Superior temporal gyrus (tissue), 1 donor: Measurements from ENCODE around the gene VEGFA.

ENCODE experiments used
- DNase-seq: peaks from one replicate; pipeline ENCODE4 v3.0.0-alpha.2; 2016; ENCODE audit errors: extremely low spot score

The VEGFA gene

DNA sequence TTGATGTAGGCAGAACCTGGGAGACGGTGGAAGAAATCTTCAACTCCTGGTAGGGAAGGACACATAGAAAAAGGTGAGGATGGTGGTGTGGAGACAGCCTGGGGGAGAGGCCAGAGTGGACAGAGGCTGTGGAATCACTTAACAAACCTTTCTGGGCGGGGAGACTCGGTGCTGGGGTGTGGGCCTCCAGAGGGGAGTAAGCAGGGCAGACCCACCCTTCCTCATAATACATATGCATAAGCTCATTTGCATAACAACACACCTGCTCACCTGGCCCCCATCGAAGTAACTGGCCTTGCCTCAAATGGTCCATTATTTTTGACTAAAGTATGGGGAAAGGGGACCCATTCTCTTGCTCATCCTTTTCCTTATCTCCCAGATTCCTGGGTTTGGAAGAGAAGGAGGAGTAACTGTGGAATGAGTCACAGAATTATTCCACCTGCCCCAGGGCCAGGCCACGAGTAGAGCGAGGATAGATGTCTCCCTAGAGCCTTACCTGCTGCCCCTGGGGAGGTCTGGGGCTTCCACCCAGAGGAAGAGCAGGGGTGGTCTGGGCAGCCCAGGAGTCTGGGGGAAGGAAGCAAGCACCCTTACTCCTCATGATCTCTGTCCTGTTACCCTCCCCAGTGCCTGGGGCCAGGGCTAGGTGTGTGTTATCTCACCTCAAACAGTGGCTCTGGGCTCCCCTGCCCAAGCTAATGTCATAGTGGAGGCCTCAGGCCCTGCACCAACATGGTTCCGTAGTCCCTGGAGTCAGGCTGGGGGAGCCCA, 10.7 kb upstream of the VEGFA start:
- no peak for DNase-seq

- DNase-seq, result no peak
Measured at GRCh38 chr6:43759907-43760206, 10.2 kb upstream of the VEGFA start.

- no peak for DNase-seq
Measured at GRCh38 chr6:43760210-43761168, 9.5 kb upstream of the VEGFA start.

- no peak for DNase-seq
Measured at GRCh38 chr6:43761666-43762409, 8.2 kb upstream of the VEGFA start.

GRCh38 chr6:43762410-43762768, 7.6 kb upstream of the VEGFA start:
- DNase-seq, result no peak

DNA sequence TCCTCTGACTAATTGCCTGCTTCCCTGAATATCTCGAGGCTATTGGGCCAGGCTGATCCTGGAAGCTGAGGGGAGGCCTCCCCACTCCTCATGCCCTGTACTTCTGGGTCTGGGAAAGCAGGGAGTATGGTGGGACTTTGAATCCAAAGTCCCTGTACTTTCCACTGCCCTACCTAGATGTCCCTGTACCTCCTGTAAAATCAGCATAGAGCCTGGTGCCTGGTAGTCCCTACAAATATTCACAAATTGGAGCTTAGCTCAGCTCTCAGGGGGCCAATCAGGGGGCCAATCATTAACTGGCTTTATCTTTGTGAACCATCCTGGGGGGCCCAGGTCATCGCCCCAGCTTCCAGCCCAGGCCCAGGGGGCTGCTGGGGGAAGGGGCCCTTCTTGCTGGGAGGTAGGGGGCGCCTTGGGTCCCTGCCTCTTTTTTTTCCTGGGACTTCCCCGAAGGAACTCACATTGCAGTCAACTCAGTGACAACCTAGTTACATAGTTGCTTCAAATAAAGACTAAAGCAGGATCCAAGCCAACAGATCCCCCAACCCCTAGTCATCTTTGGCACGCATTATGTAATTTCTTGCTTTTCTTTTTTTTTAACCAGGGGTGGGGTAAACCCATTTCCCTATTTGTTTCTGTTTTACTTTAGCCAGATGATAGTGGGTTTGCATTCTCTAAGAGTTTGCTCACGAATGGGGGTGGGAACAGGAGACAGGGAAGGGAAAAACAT, 6.9 kb upstream of the VEGFA start:
- DNase-seq, result no peak

DNA sequence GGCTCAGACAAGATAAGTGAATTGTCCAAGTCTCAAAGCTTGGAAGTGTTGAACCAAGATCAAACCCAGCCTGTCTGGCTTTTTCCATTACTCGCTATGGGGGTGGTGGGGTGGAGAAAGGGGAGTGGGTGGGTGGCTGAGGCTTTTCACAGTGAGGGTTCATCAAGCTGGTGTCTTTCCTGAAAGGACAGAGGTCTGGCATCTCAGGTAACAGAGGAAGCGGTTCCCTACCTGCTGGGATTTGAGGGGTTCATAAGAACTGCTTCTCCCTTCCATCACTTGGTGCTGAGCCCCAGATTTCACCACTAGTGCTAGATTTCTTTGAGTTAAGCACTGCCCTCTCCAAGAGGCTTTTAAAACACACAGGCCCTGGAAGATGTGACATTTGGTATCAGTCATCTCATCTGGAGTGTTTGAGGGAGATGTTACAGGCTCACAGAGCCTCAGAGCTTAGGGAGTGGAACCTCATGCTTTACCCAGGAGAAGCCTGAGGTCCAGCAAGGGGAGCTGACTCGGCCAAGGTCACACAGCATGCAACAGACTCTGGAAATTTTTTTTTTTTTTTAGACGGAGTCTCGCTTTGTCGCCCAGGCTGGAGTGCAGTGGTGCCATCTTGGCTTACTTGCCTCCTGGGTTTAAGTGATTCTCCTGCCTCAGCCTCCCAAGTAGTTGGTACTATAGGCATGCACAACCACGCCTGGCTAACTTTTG, 6.0 kb upstream of the VEGFA start:
- no peak for DNase-seq

DNA sequence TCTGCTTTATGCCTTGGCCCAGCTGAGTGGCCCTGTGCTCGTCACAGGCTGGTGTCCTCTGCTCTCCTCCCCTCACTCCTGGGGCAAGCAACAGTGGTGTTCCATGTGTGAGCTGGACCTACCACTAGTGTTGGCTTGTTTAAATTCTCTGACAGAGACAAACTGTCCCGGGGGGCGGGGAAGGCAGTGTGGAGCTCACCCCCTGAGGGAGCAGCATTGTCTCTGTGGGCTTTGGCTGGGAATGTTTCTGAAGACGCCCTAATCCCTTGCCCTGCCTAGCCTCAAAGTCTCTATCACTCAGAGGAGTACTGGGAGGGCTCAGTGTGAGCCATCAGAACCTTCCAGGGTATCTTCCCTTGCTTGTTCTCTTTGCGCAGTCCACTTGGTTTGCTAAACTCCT, 5.2 kb upstream of the VEGFA start:
- DNase-seq, result no peak

DNA sequence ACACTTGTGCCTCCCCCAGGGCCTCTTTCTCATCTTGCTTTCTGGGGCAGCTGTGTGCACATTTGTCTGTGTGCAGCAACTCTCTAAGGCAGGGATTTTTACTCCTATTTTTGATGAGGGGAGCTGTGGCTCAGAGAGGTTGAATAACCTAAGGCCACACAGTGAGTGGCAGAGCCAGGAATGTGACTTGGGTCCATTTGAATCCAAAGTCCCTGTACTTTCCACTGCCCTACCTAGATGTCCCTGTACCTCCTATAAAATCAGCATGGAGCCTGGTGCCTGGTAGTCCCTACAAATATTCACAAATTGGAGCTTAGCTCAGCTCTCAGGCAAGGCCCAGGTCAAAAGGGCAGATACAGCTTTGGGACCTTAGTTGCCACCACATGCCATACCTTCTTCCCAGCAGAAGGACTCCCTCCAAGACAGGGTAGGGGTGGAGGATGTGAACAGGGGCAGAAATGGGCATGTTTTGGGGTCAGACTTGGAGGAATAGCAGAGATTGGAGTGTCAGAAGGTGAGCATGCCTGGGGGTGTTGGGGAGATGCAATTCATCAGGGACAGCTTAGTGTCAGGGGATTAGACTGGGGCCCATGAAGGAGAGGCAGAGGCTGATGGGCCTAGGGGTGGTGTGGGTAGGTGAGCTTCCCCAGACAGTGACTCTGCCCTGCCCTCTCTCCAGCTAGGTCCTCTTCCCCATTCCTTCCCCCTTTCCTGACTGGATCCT, 4.1 kb upstream of the VEGFA start:
- DNase-seq, result no peak

GRCh38 chr6:43766500-43766853, 3.5 kb upstream of the VEGFA start:
- no peak for DNase-seq

DNA sequence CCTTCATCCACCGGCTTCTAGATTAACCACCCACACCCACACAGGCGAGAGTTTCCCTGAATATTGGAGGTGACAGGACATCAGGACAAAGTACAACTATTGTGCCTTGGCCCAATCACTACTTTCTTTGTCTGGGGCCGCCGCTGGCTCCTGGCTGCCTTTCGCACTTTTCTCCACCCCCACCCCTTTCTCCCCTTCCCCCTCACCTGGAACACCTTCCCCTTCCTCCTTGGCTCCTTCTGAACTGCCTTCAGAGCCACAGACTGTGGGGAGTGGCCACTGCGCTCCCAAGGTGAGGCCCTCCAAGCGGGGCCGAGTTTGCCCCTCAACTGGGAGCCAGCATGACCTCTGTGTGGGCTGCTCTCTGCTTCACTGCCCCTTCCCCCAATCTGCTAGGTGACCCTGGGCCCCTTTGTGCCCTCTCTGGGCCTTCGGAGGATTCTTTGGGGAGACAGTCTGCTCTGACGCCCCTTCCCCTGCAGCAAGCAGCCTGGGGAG, 3.0 kb upstream of the VEGFA start:
- DNase-seq, result no peak

GRCh38 chr6:43767553-43768505, 2.2 kb upstream of the VEGFA start:
- DNase-seq, result no peak

- no peak for DNase-seq
Measured at GRCh38 chr6:43768506-43768860, 1.5 kb upstream of the VEGFA start.

DNA sequence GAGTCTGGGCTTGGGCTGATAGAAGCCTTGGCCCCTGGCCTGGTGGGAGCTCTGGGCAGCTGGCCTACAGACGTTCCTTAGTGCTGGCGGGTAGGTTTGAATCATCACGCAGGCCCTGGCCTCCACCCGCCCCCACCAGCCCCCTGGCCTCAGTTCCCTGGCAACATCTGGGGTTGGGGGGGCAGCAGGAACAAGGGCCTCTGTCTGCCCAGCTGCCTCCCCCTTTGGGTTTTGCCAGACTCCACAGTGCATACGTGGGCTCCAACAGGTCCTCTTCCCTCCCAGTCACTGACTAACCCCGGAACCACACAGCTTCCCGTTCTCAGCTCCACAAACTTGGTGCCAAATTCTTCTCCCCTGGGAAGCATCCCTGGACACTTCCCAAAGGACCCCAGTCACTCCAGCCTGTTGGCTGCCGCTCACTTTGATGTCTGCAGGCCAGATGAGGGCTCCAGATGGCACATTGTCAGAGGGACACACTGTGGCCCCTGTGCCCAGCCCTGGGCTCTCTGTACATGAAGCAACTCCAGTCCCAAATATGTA, 957 bp upstream of the VEGFA start:
- no peak for DNase-seq

- peak; percentile 30 for DNase-seq
Measured at GRCh38 chr6:43770372-43771209, 580 bp downstream of the VEGFA start.

DNA sequence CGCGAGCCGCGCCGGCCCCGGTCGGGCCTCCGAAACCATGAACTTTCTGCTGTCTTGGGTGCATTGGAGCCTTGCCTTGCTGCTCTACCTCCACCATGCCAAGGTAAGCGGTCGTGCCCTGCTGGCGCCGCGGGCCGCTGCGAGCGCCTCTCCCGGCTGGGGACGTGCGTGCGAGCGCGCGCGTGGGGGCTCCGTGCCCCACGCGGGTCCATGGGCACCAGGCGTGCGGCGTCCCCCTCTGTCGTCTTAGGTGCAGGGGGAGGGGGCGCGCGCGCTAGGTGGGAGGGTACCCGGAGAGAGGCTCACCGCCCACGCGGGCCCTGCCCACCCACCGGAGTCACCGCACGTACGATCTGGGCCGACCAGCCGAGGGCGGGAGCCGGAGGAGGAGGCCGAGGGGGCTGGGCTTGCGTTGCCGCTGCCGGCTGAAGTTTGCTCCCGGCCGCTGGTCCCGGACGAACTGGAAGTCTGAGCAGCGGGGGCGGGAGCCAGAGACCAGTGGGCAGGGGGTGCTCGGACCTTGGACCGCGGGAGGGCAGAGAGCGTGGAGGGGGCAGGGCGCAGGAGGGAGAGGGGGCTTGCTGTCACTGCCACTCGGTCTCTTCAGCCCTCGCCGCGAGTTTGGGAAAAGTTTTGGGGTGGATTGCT, 1.3 kb downstream of the VEGFA start:
- DNase-seq, result no peak

DNA sequence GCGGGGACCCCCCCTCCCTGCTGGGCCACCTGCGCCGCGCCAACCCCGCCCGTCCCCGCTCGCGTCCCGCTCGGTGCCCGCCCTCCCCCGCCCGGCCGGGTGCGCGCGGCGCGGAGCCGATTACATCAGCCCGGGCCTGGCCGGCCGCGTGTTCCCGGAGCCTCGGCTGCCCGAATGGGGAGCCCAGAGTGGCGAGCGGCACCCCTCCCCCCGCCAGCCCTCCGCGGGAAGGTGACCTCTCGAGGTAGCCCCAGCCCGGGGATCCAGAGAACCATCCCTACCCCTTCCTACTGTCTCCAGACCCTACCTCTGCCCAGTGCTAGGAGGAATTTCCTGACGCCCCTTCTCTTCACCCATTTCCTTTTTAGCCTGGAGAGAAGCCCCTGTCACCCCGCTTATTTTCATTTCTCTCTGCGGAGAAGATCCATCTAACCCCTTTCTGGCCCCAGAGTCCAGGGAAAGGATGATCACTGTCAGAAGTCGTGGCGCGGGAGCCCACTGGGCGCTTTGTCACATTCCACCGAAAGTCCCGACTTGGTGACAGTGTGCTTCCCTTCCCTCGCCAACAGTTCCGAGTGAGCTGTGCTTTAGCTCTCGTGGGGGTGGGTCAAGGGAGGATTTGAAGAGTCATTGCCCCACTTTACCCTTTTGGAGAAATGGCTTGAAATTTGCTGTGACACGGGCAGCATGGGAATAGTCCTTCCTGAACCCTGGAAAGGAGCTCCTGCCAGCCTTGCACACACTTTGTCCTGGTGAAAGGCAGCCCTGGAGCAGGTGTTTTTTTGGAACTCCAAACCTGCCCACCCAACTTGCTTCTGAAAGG, 2.1 kb downstream of the VEGFA start:
- DNase-seq, result peak; percentile 28
